GM12892 (cell line): Measurements from ENCODE around the gene UBAP2L.

Experiments
- POLR2A ChIP-seq: IDR thresholded peaks from 2 replicates; pipeline ENCODE4 v1.6.1; 2011; ENCODE audit warnings: low read depth, low read length, control low read depth
- POLR2AphosphoS5 ChIP-seq: IDR thresholded peaks from 2 replicates; pipeline ENCODE4 v1.6.1; 2011; ENCODE audit warnings: low read depth, low read length, control low read depth
- TAF1 ChIP-seq: IDR thresholded peaks from 2 replicates; pipeline ENCODE4 v1.6.1; 2011; ENCODE audit warnings: low read depth, mild to moderate bottlenecking, control low read depth, low read length, borderline replicate concordance

- TF ChIP-seq TAF1 = no peak
- no peak for TF ChIP-seq POLR2AphosphoS5
- no peak for TF ChIP-seq POLR2A
Measured at GRCh38 chr1:154193821-154194220, 26.9 kb upstream of the UBAP2L start.
